ENCODE results near the gene CHST5.
A peak's percentile ranks its signal among the peaks of the same experiment; 100 is the strongest.

CHST5 gene

GRCh38 chr16:75572864-75573542 lies 37.1 kb upstream of the CHST5 start:
- Histone ChIP-seq H3K18ac (ENCODE audit: low read length) (no peak overlapping the region), H2AFZ (ENCODE audit: low read length) (no peak overlapping the region), H3K27me3 (ENCODE audit: control insufficient read depth in 3 of 3, insufficient read depth in 3 of 3, low read depth in 1 of 3, low read length in 3 of 3) (no peaks in the 10 kb centered on the region), H3K4ac (ENCODE audit: low read length) (no peak overlapping the region), H2BK5ac (ENCODE audit: low read length) (no peak overlapping the region), H3K79me1 (ENCODE audit: low read depth, low read length) (peaks cover 10% of the 10 kb centered on the region), H3K4me1 (ENCODE audit: control insufficient read depth in 2 of 2, insufficient read depth in 1 of 2, low read depth in 1 of 2, low read length in 2 of 2) (no peaks in the 10 kb centered on the region), H3K4me3 (ENCODE audit: low read length in 2 of 2) (no peak overlapping the region), H4K8ac (ENCODE audit: low read depth, low read length) (no peak overlapping the region), H2AK5ac (ENCODE audit: low read depth, low read length) (no peak overlapping the region), H4K91ac (ENCODE audit: low read depth, low read length, poor library complexity) (no peak overlapping the region), H3K9me3 (replicated peaks in 1 of 2; ENCODE audit: control insufficient read depth in 2 of 2, insufficient read depth in 1 of 2, low read depth in 1 of 2, low read length in 2 of 2) (no peaks in the 10 kb centered on the region), H2BK12ac (ENCODE audit: low read length) (no peak overlapping the region), H3K23ac (ENCODE audit: low read depth, low read length, poor library complexity) (no peak overlapping the region), H2BK15ac (ENCODE audit: low read length) (no peak overlapping the region), H3K14ac (ENCODE audit: low read length) (no peak overlapping the region), H3K9ac (ENCODE audit: low read depth, low read length, poor library complexity) (no peak overlapping the region), H3K27ac (replicated peaks; ENCODE audit: low read length) (no peak overlapping the region), H3K36me3 (replicated peaks in 1 of 2; ENCODE audit: control insufficient read depth in 2 of 2, insufficient read depth in 2 of 2, low read length in 2 of 2) (peaks cover 48 to 97% of the 10 kb centered on the region in 2 donors), H3K4me2 (ENCODE audit: insufficient read depth, low read length, poor library complexity, severe bottlenecking) (no peak overlapping the region), H2BK120ac (ENCODE audit: low read depth, low read length) (no peak overlapping the region)
- no peak for DNase-seq (ENCODE audit: low spot score)
- no CpG with 5 or more reads among the region's 3 CpGs for WGBS, 2 donors (ENCODE audit: extremely low coverage in 2 of 2, insufficient read length in 2 of 2, insufficient replicate concordance in 1 of 2)

DNA sequence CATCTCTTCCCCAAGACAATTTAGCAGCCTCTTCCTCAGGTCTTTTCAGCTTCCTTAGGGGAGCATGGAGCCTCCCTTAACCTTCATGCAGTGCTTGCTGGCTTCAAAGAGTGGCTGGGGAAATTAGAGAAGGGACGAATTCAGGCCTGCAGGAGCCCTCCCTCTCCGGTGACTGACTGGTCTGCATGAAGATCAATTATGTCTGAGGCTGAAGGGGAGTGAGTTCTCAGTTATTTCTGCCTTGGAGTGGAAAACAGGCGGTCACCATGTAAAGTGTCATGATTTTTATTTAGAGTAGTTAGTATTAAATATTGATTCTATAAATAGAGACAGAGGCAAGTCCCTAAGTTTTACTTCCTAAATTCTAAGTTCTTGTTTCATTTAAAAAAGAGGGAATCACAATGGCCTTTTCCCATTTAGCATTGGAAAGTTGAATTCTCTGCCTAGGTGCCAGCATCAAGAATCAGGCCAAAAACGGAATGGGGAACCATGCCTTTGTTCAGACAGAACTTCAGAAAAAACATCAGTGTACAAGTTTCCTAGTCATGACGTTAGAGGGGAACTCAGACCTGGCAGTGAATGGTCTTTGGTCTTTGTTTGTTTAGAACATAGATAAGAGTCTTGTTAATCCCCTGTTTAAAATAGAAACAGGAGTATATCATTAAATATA lies 34.6 kb upstream of the CHST5 start:
- Histone ChIP-seq H3K23ac (ENCODE audit: low read depth, low read length, poor library complexity) (no peak overlapping the region), H3K4me1 (ENCODE audit: control insufficient read depth in 2 of 2, insufficient read depth in 1 of 2, low read depth in 1 of 2, low read length in 2 of 2) (peaks cover 6 to 11% of the 10 kb centered on the region in 2 donors), H3K36me3 (replicated peaks in 1 of 2; ENCODE audit: control insufficient read depth in 2 of 2, insufficient read depth in 2 of 2, low read length in 2 of 2) (peaks cover 41 to 80% of the 10 kb centered on the region in 2 donors), H3K18ac (ENCODE audit: low read length) (no peak overlapping the region), H3K4me2 (ENCODE audit: insufficient read depth, low read length, poor library complexity, severe bottlenecking) (no peak overlapping the region), H2AFZ (ENCODE audit: low read length) (no peak overlapping the region), H2BK5ac (ENCODE audit: low read length) (no peak overlapping the region), H3K79me1 (ENCODE audit: low read depth, low read length) (peaks cover 18% of the 10 kb centered on the region), H3K27ac (replicated peaks; ENCODE audit: low read length) (no peak overlapping the region), H3K27me3 (ENCODE audit: control insufficient read depth in 3 of 3, insufficient read depth in 3 of 3, low read depth in 1 of 3, low read length in 3 of 3) (no peaks in the 10 kb centered on the region), H3K9me3 (replicated peaks in 1 of 2; ENCODE audit: control insufficient read depth in 2 of 2, insufficient read depth in 1 of 2, low read depth in 1 of 2, low read length in 2 of 2) (no peaks in the 10 kb centered on the region), H2AK5ac (ENCODE audit: low read depth, low read length) (no peak overlapping the region), H2BK15ac (ENCODE audit: low read length) (no peak overlapping the region), H2BK12ac (ENCODE audit: low read length) (no peak overlapping the region), H3K9ac (ENCODE audit: low read depth, low read length, poor library complexity) (no peak overlapping the region), H4K8ac (ENCODE audit: low read depth, low read length) (no peak overlapping the region), H3K4ac (ENCODE audit: low read length) (no peak overlapping the region), H3K14ac (ENCODE audit: low read length) (no peak overlapping the region), H2BK120ac (ENCODE audit: low read depth, low read length) (no peak overlapping the region), H3K4me3 (ENCODE audit: low read length in 2 of 2) (no peak overlapping the region), H4K91ac (ENCODE audit: low read depth, low read length, poor library complexity) (no peak overlapping the region)
- WGBS, 2 donors (ENCODE audit: extremely low coverage in 2 of 2, insufficient read length in 2 of 2, insufficient replicate concordance in 1 of 2) = no CpG with 5 or more reads among the region's 5 CpGs
- no peak for DNase-seq (ENCODE audit: low spot score)

DNA sequence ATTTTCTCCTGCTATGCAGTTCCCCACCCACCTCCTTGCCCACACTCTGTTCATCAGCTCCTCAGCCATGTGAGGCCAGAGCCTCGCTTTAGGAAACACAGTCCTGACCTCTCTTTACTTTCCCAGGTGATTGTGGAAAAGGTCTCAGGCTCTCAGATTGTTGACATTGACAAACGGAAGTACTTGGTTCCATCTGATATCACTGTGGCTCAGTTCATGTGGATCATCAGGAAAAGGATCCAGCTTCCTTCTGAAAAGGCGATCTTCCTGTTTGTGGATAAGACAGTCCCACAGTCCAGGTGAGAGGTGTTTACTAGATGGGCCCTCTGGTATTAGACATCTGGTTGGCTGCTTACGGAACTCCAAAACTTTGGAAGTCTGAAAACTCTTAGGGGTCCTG lies 32.0 kb upstream of the CHST5 start:
- Histone ChIP-seq H4K8ac (ENCODE audit: low read depth, low read length) (no peak overlapping the region), H3K9ac (ENCODE audit: low read depth, low read length, poor library complexity) (no peak overlapping the region), H4K91ac (ENCODE audit: low read depth, low read length, poor library complexity) (no peak overlapping the region), H3K23ac (ENCODE audit: low read depth, low read length, poor library complexity) (no peak overlapping the region), H3K9me3 (replicated peaks in 1 of 2; ENCODE audit: control insufficient read depth in 2 of 2, insufficient read depth in 1 of 2, low read depth in 1 of 2, low read length in 2 of 2) (no peaks in the 10 kb centered on the region), H3K4me2 (ENCODE audit: insufficient read depth, low read length, poor library complexity, severe bottlenecking) (no peak overlapping the region), H3K14ac (ENCODE audit: low read length) (no peak overlapping the region), H3K4me3 (ENCODE audit: low read length in 2 of 2) (peak overlapping the region in 1 of 2 donors; percentile 84), H3K79me1 (ENCODE audit: low read depth, low read length) (peaks cover 17% of the 10 kb centered on the region), H2AFZ (ENCODE audit: low read length) (no peak overlapping the region), H3K18ac (ENCODE audit: low read length) (no peak overlapping the region), H2BK15ac (ENCODE audit: low read length) (no peak overlapping the region), H2BK12ac (ENCODE audit: low read length) (no peak overlapping the region), H3K27ac (replicated peaks; ENCODE audit: low read length) (no peak overlapping the region), H3K4me1 (ENCODE audit: control insufficient read depth in 2 of 2, insufficient read depth in 1 of 2, low read depth in 1 of 2, low read length in 2 of 2) (peaks cover 7 to 11% of the 10 kb centered on the region in 2 donors), H2BK5ac (ENCODE audit: low read length) (no peak overlapping the region), H2BK120ac (ENCODE audit: low read depth, low read length) (no peak overlapping the region), H3K36me3 (replicated peaks in 1 of 2; ENCODE audit: control insufficient read depth in 2 of 2, insufficient read depth in 2 of 2, low read length in 2 of 2) (peaks cover 30 to 57% of the 10 kb centered on the region in 2 donors), H3K4ac (ENCODE audit: low read length) (no peak overlapping the region), H2AK5ac (ENCODE audit: low read depth, low read length) (no peak overlapping the region), H3K27me3 (ENCODE audit: control insufficient read depth in 3 of 3, insufficient read depth in 3 of 3, low read depth in 1 of 3, low read length in 3 of 3) (no peaks in the 10 kb centered on the region)
- DNase-seq (ENCODE audit: low spot score) = no peak
- WGBS, 2 donors (ENCODE audit: extremely low coverage in 2 of 2, insufficient read length in 2 of 2, insufficient replicate concordance in 1 of 2) = no CpG with 5 or more reads among the region's 4 CpGs

DNA sequence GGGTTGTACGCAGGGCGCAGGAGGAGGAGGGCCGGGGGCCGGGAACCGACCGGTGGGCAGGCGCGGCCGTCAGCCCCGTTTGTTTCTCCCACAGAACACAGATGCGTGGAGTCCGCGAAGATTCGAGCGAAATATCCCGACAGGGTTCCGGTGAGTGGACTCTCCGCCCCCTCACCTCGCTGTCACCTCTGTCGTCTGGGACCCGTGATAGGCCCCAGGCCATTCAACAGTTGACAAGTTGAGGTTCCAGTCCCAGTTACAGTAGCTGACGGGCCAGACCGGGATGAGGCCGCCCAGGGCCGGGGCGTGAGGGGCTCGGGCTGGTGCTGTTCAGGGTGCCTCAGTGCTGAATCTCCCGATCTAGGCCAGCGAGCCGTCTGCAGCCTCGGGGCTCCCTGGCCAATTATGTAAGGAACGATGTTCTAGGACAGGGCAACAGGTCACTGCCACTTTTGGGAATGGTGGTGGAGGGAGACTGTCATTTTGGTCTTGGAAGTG lies 30.9 kb upstream of the CHST5 start:
- H2BK5ac ChIP-seq (ENCODE audit: low read length) = peak overlapping the region; percentile 45
- no peaks in the 10 kb centered on the region for H3K9me3 ChIP-seq (replicated peaks in 1 of 2; ENCODE audit: control insufficient read depth in 2 of 2, insufficient read depth in 1 of 2, low read depth in 1 of 2, low read length in 2 of 2)
- H2AFZ ChIP-seq (ENCODE audit: low read length) = peak overlapping the region; percentile 99
- peaks cover 13% of the 10 kb centered on the region for H3K79me1 ChIP-seq (ENCODE audit: low read depth, low read length)
- no peak overlapping the region for H2BK12ac ChIP-seq (ENCODE audit: low read length)
- peak overlapping the region; percentile 92 for H3K4me2 ChIP-seq (ENCODE audit: insufficient read depth, low read length, poor library complexity, severe bottlenecking)
- H2BK120ac ChIP-seq (ENCODE audit: low read depth, low read length) = no peak overlapping the region
- H3K27ac ChIP-seq (replicated peaks; ENCODE audit: low read length) = no peak overlapping the region
- peak overlapping the region; percentile 97 for H3K9ac ChIP-seq (ENCODE audit: low read depth, low read length, poor library complexity)
- no peak for DNase-seq (ENCODE audit: low spot score)
- H2AK5ac ChIP-seq (ENCODE audit: low read depth, low read length) = peak overlapping the region; percentile 34
- no peak overlapping the region for H4K8ac ChIP-seq (ENCODE audit: low read depth, low read length)
- H3K18ac ChIP-seq (ENCODE audit: low read length) = peak overlapping the region; percentile 97
- H3K4ac ChIP-seq (ENCODE audit: low read length) = no peak overlapping the region
- no peak overlapping the region for H2BK15ac ChIP-seq (ENCODE audit: low read length)
- H3K27me3 ChIP-seq (ENCODE audit: control insufficient read depth in 3 of 3, insufficient read depth in 3 of 3, low read depth in 1 of 3, low read length in 3 of 3) = no peaks in the 10 kb centered on the region
- H3K36me3 ChIP-seq (replicated peaks in 1 of 2; ENCODE audit: control insufficient read depth in 2 of 2, insufficient read depth in 2 of 2, low read length in 2 of 2) = peaks cover 21 to 46% of the 10 kb centered on the region in 2 donors
- no CpG with 5 or more reads among the region's 32 CpGs for WGBS, 2 donors (ENCODE audit: extremely low coverage in 2 of 2, insufficient read length in 2 of 2, insufficient replicate concordance in 1 of 2)
- peak overlapping the region; percentile 71 for H3K14ac ChIP-seq (ENCODE audit: low read length)
- H4K91ac ChIP-seq (ENCODE audit: low read depth, low read length, poor library complexity) = no peak overlapping the region
- peaks cover 7 to 11% of the 10 kb centered on the region in 2 donors for H3K4me1 ChIP-seq (ENCODE audit: control insufficient read depth in 2 of 2, insufficient read depth in 1 of 2, low read depth in 1 of 2, low read length in 2 of 2)
- peak overlapping the region; percentile 84 to 99 for H3K4me3 ChIP-seq (ENCODE audit: low read length in 2 of 2)
- H3K23ac ChIP-seq (ENCODE audit: low read depth, low read length, poor library complexity) = peak overlapping the region; percentile 70

All from neuronal stem cell (in vitro differentiated cells).